Liver (tissue), 9 donors: ENCODE measurements around the gene PKD1L1. TPM values are rescaled to one million over a fixed set of nuclear protein-coding genes. Genes with fewer than 3 reads are reported as not detected.

ENCODE experiments used
- DNase-seq: peaks from one replicate; pipeline ENCODE4 v3.0.0-alpha.2; 2017; ENCODE audit warnings: low spot score
- H3K27ac ChIP-seq, 2 donors: one replicate each; pipeline ENCODE4 v1.7.0; 2013; ENCODE audit warnings: inconsistent platforms in 2 of 2, low read length in 2 of 2, control low read depth in 1 of 2, low read depth in 1 of 2, mild to moderate bottlenecking in 1 of 2
- H3K27me3 ChIP-seq, 4 donors: one replicate each; pipeline versions ENCODE4 v1.6.1 to v1.7.0; 2013; ENCODE audit warnings: low read length in 3 of 4, inconsistent platforms in 1 of 4, mild to moderate bottlenecking in 1 of 4, moderate library complexity in 1 of 4; ENCODE audit not compliant: control insufficient read depth in 4 of 4, insufficient read depth in 4 of 4
- H3K36me3 ChIP-seq, 4 donors: one replicate each; pipeline versions ENCODE4 v1.6.1 to v1.7.0; 2013; ENCODE audit warnings: low read length in 3 of 4, mild to moderate bottlenecking in 3 of 4, low read depth in 1 of 4, moderate library complexity in 1 of 4; ENCODE audit not compliant: control insufficient read depth in 4 of 4, insufficient read depth in 3 of 4
- H3K4me1 ChIP-seq, 4 donors: one replicate each; pipeline versions ENCODE4 v1.6.1 to v1.7.0; 2013; ENCODE audit warnings: low read length in 3 of 4, mild to moderate bottlenecking in 3 of 4, moderate library complexity in 1 of 4; ENCODE audit not compliant: control insufficient read depth in 4 of 4, insufficient read depth in 4 of 4
- H3K4me3 ChIP-seq, 3 donors: one replicate each; pipeline versions ENCODE4 v1.6.1 to v1.7.0; 2013; ENCODE audit warnings: low read length in 3 of 3, control low read depth in 1 of 3, low read depth in 1 of 3, mild to moderate bottlenecking in 1 of 3
- H3K9ac ChIP-seq, 2 donors: one replicate each; pipeline ENCODE4 v1.7.0; 2013; ENCODE audit warnings: low read length in 2 of 2, mild to moderate bottlenecking in 2 of 2, moderate library complexity in 2 of 2, control low read depth in 1 of 2, low read depth in 1 of 2
- H3K9me3 ChIP-seq, 4 donors: one replicate each; pipeline versions ENCODE4 v1.6.1 to v1.7.0; 2013; ENCODE audit warnings: low read length in 3 of 4; ENCODE audit not compliant: control insufficient read depth in 4 of 4
- ATF3 ChIP-seq: IDR thresholded peaks from 2 replicates; pipeline ENCODE4 v1.6.1; 2016; ENCODE audit warnings: antibody characterized with exemption
- CTCF ChIP-seq: fragments of 150-350 bp; IDR thresholded peaks from 2 replicates; pipeline ENCODE4 v1.5.1; 2017; ENCODE audit warnings: improper control_type of control experiment, low read depth, low read length; ENCODE audit not compliant: missing input control
- EGR1 ChIP-seq, 2 donors: IDR thresholded peaks; 2 replicates each; pipeline ENCODE4 v1.6.1; 2016 to 2018; ENCODE audit warnings: antibody characterized with exemption in 2 of 2, low read depth in 2 of 2
- FOXA1 ChIP-seq: IDR thresholded peaks from 2 replicates; pipeline ENCODE4 v1.6.1; 2016; ENCODE audit warnings: antibody characterized with exemption
- FOXA2 ChIP-seq: IDR thresholded peaks from 2 replicates; pipeline ENCODE4 v1.6.1; 2016; ENCODE audit warnings: antibody characterized with exemption
- GABPA ChIP-seq, 2 donors: IDR thresholded peaks in 1 of 2; conservative IDR thresholded peaks in 1 of 2; 2 replicates each; pipeline ENCODE4 v1.6.1; 2016; ENCODE audit warnings: antibody characterized with exemption in 2 of 2, mild to moderate bottlenecking in 1 of 2, moderate library complexity in 1 of 2
- HNF4A ChIP-seq, 2 donors: conservative IDR thresholded peaks; 2 replicates each; pipeline ENCODE4 v1.6.1; 2016; ENCODE audit warnings: antibody characterized with exemption in 2 of 2, mild to moderate bottlenecking in 2 of 2
- HNF4G ChIP-seq: IDR thresholded peaks from 2 replicates; pipeline ENCODE4 v1.6.1; 2016; ENCODE audit warnings: antibody characterized with exemption
- JUND ChIP-seq, 2 donors: IDR thresholded peaks; 2 replicates each; pipeline ENCODE4 v1.6.1; 2016; ENCODE audit warnings: antibody characterized with exemption in 2 of 2
- MAX ChIP-seq: IDR thresholded peaks from 2 replicates; pipeline ENCODE4 v1.6.1; 2016; ENCODE audit warnings: antibody characterized with exemption
- NR2F2 ChIP-seq: IDR thresholded peaks from 2 replicates; pipeline ENCODE4 v1.6.1; 2016; ENCODE audit warnings: antibody characterized with exemption
- RAD21 ChIP-seq, 2 donors: IDR thresholded peaks; 2 replicates each; pipeline ENCODE4 v1.6.1; 2016; ENCODE audit warnings: antibody characterized with exemption in 2 of 2, mild to moderate bottlenecking in 2 of 2
- REST ChIP-seq: IDR thresholded peaks from 2 replicates; pipeline ENCODE4 v1.6.1; 2016; ENCODE audit warnings: antibody characterized with exemption, mild to moderate bottlenecking
- RXRA ChIP-seq, 2 donors: IDR thresholded peaks; 2 replicates each; pipeline ENCODE4 v1.6.1; 2017 to 2018; ENCODE audit warnings: antibody characterized with exemption in 2 of 2, mild to moderate bottlenecking in 1 of 2
- SP1 ChIP-seq: IDR thresholded peaks from 2 replicates; pipeline ENCODE4 v1.6.1; 2018; ENCODE audit warnings: antibody characterized with exemption, mild to moderate bottlenecking
- TAF1 ChIP-seq: conservative IDR thresholded peaks from 2 replicates; pipeline ENCODE4 v1.6.1; 2016; ENCODE audit warnings: antibody characterized with exemption, mild to moderate bottlenecking
- YY1 ChIP-seq: IDR thresholded peaks from 2 replicates; pipeline ENCODE4 v1.6.1; 2016; ENCODE audit warnings: antibody characterized with exemption, mild to moderate bottlenecking
- WGBS: extraction: QIAGEN DNeasy Blood & Tissue Kit; methylation state at CpG from one replicate; pipeline ENCODE4 v1.1.7; 2013; 5-methylcytosine and 5-hydroxymethylcytosine counted together
- polyA plus RNA-seq, 2 donors: library from polyadenylated mRNA; stranded (reverse) in 1 of 2; unstranded in 1 of 2; fragments of 200-250 nt in 1 of 2; fragments of >200 nt in 1 of 2; fragmentation: Nextera tagmentation in 1 of 2; extraction: Ambion mirVana in 1 of 2; gene quantifications; one replicate each; pipeline versions ENCODE4 v1.2.1 to v1.2.3, GENCODE V29; 2013 to 2015
- total RNA-seq, 2 donors: library from RNA; depleted of rRNA; stranded (reverse); fragments of >200 nt; gene quantifications; one replicate each; pipeline ENCODE4 v1.2.3, GENCODE V29; 2014
- TF ChIP-seq, protein P1 (sequence below): IDR thresholded peaks from 2 replicates; pipeline ENCODE4 v1.6.1; 2016; ENCODE audit warnings: antibody characterized with exemption
- donor health status: healthy.
- donor health status: healthy.
- donor health status: healthy.
- donor health status: healthy.
- donor health status: healthy.

Gene PKD1L1
- total and polyA plus RNA-seq, 4 donors, result 0.08 to 0.25 (median 0.11) TPM

DNA sequence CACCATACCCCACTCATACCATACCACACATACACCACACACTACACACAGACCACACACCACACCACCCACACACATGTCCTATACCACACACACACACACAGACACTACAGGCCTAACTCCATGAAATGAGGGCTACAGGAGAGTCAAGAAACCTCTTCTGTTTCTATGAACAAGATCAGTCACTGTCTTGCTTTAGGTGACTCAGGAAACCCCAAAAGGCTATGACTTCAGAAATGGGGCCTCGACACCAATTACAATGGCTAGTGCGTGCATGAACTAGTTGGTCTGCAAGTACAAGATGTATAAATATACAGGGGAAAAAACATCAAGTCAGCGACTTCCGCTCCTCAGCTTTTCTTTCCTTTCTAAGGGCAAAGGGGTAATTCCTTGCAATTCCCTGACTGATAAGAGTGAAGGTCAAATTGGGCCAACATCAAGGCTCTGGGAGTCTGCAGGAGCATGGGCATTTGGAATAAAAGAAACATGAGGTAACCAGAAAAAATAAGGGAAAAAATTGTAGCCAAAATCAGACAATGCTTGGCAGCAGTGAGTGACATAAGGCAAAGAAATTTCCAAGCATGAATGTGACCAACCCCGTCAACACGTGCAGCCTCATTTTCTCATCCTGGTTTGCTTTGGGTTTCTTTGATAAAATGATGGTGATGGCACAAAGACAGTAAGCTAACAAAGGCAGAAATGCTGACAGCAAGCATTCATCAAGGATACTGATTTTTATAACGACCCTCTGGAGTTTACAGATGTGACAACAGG lies 1.5 kb downstream of the PKD1L1 start:
- H3K4me3 ChIP-seq, result no peak overlapping the region
- H3K27me3 ChIP-seq, result no peaks in the 10 kb centered on the region
- WGBS, result 85% methylated on average over 7 of the region's 7 CpGs
- H3K9ac ChIP-seq, result no peak overlapping the region
- DNase-seq, result no peak
- peaks cover 0 to 3% (median 1%) of the 10 kb centered on the region in 4 donors for H3K4me1 ChIP-seq
- H3K36me3 ChIP-seq, result no peaks in the 10 kb centered on the region
- TF ChIP-seq SP1, result peak; percentile 10
- no peak for TF ChIP-seq EGR1 (IDR thresholded peaks at IDR 0.05; ENCODE audit: low read depth in 2 of 2)
- peak; percentile 93 for TF ChIP-seq NR2F2
- no peak for TF ChIP-seq FOXA1
- H3K27ac ChIP-seq, result peak overlapping the region in 1 of 2 donors; percentile 43
- H3K9me3 ChIP-seq, result no peaks in the 10 kb centered on the region

- Histone ChIP-seq H3K27ac (no peak overlapping the region), H3K27me3 (no peaks in the 10 kb centered on the region), H3K4me3 (no peak overlapping the region), H3K9ac (no peak overlapping the region), H3K9me3 (no peaks in the 10 kb centered on the region), H3K36me3 (no peaks in the 10 kb centered on the region), H3K4me1 (no peaks in the 10 kb centered on the region)
- TF ChIP-seq ATF3 (no peak), FOXA1 (no peak), NR2F2 (peak; percentile 26), YY1 (no peak), EGR1 (IDR thresholded peaks at IDR 0.05; ENCODE audit: low read depth in 2 of 2) (no peak), HNF4A (conservative IDR thresholded peaks at IDR 0.05) (no peak), TAF1 (no peak), FOXA2 (no peak), CTCF (peak; percentile 83), REST (no peak), HNF4G (no peak), RAD21 (IDR thresholded peaks at IDR 0.05) (peak; percentile 87 to 90), SP1 (no peak), MAX (no peak), GABPA (IDR thresholded peaks at IDR 0.05 in 1 of 2, conservative IDR thresholded peaks at IDR 0.05 in 1 of 2) (no peak), RXRA (IDR thresholded peaks at IDR 0.05) (peak in 1 of 2 donors; percentile 17), JUND (IDR thresholded peaks at IDR 0.05) (no peak)
- TF ChIP-seq, protein P1, sequence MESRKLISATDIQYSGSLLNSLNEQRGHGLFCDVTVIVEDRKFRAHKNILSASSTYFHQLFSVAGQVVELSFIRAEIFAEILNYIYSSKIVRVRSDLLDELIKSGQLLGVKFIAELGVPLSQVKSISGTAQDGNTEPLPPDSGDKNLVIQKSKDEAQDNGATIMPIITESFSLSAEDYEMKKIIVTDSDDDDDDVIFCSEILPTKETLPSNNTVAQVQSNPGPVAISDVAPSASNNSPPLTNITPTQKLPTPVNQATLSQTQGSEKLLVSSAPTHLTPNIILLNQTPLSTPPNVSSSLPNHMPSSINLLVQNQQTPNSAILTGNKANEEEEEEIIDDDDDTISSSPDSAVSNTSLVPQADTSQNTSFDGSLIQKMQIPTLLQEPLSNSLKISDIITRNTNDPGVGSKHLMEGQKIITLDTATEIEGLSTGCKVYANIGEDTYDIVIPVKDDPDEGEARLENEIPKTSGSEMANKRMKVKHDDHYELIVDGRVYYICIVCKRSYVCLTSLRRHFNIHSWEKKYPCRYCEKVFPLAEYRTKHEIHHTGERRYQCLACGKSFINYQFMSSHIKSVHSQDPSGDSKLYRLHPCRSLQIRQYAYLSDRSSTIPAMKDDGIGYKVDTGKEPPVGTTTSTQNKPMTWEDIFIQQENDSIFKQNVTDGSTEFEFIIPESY, result no peak
- peak; percentile 82 for DNase-seq
- WGBS, result 44% methylated on average over 8 of the region's 8 CpGs
Measured at GRCh38 chr7:47945261-47946015, 2.8 kb downstream of the PKD1L1 start.
